ENCODE data around the gene FBXL7.

- TF ChIP-seq CTCF (IDR thresholded peaks at IDR 0.05) (no peak), EZH2 (IDR thresholded peaks at IDR 0.05; ENCODE audit: borderline replicate concordance, insufficient read depth, low read depth, low read length, poor library complexity, severe bottlenecking) (no peak)
Measured at GRCh38 chr5:15690611-15691010, 190.6 kb downstream of the FBXL7 start.

All from B cell (primary cell).